Measurements from ENCODE around the gene RPLP2. TPM values are rescaled to one million over a fixed set of nuclear protein-coding genes. Genes with fewer than 3 reads are reported as not detected.

Gene RPLP2
- polyA plus RNA-seq, 1 of the 3 experiments (the other 2 are of a cell fraction): 799 TPM

GRCh38 chr11:764322-765024, 45.3 kb upstream of the RPLP2 start:
- H3F3A ChIP-seq (replicated peaks; ENCODE audit: insufficient read depth): peaks cover 28% of the 10 kb centered on the region
- TF ChIP-seq NFIC (IDR thresholded peaks at IDR 0.05; ENCODE audit: borderline replicate concordance) (no peak), CHD2 (IDR thresholded peaks at IDR 0.05; ENCODE audit: low read length, partially characterized antibody) (no peak), RFX5 (IDR thresholded peaks at IDR 0.05; ENCODE audit: low read length) (no peak), CTCF (IDR thresholded peaks at IDR 0.05) (no peak), MEF2A (IDR thresholded peaks at IDR 0.05; ENCODE audit: borderline replicate concordance, low read depth) (no peak), YY1 (IDR thresholded peaks at IDR 0.05; ENCODE audit: low read depth) (no peak), RXRA (IDR thresholded peaks at IDR 0.05; ENCODE audit: borderline replicate concordance, low read depth) (no peak), TEAD4 (IDR thresholded peaks at IDR 0.05; ENCODE audit: borderline replicate concordance, insufficient read depth) (no peak)
- POLR2A ChIA-PET: interaction anchor here (0.9 kb wide), 1 partner anchor 17 kb away, joined by 3 read pairs; the partner anchor contains the start of gene TALDO1
- H3K4me2 ChIP-seq: no peak overlapping the region
- H3K9me2 ChIP-seq: no peaks in the 10 kb centered on the region
- peaks cover 9% of the 10 kb centered on the region for H4K20me1 ChIP-seq (ENCODE audit: insufficient read depth)
- no peak overlapping the region for H2AFZ ChIP-seq (ENCODE audit: low read depth)
- H3K4me3 ChIP-seq (ENCODE audit: low read depth in 2 of 2, low read length in 1 of 2): no peak overlapping the region
- WGBS (ENCODE audit: low lambda C conversion rate): 91% methylated on average over 17 of the region's 18 CpGs
- CTCF ChIA-PET: interaction anchor here (0.7 to 6.3 kb wide), 12 partner anchors 9 to 409 kb away, joined by 3 to 31 read pairs (median 4); partner anchors contain the start of genes GATD1 and TALDO1
- H3K27ac ChIP-seq (ENCODE audit: low read depth in 2 of 2, low read length in 1 of 2): no peak overlapping the region
- peaks cover 4% of the 10 kb centered on the region; the same call in 1 of the 2 replicates for H3K79me2 ChIP-seq (ENCODE audit: insufficient read depth)
- peaks cover 21 to 44% of the 10 kb centered on the region in 2 experiments for H3K36me3 ChIP-seq (replicated peaks in 1 of 2; ENCODE audit: control insufficient read depth in 1 of 2, insufficient read depth in 2 of 2, low read length in 1 of 2)
- DNase-seq: peak; percentile 24
- peaks cover 5 to 9% of the 10 kb centered on the region in 2 experiments; a peak in 2 of 4 replicates for H3K4me1 ChIP-seq (ENCODE audit: control insufficient read depth in 1 of 2, insufficient read depth in 2 of 2, low read depth in 1 of 2, low read length in 1 of 2)
- no peaks in the 10 kb centered on the region for H3K27me3 ChIP-seq (ENCODE audit: insufficient read depth)
- no peak overlapping the region for H3K9ac ChIP-seq
- H3K9me3 ChIP-seq: no peaks in the 10 kb centered on the region

GRCh38 chr11:765025-765801, 44.6 kb upstream of the RPLP2 start:
- H3K27ac ChIP-seq (ENCODE audit: low read depth in 2 of 2, low read length in 1 of 2): no peak overlapping the region
- no peak for TF ChIP-seq GABPA (IDR thresholded peaks at IDR 0.05; ENCODE audit: low read depth)
- peak; percentile 65 for TF ChIP-seq CTCF (IDR thresholded peaks at IDR 0.05)
- TF ChIP-seq RXRA (IDR thresholded peaks at IDR 0.05; ENCODE audit: borderline replicate concordance, low read depth): no peak
- TF ChIP-seq RAD21 (IDR thresholded peaks at IDR 0.05; ENCODE audit: low read length): peak; percentile 67
- no peak for TF ChIP-seq TEAD4 (IDR thresholded peaks at IDR 0.05; ENCODE audit: borderline replicate concordance, insufficient read depth)
- no peak for TF ChIP-seq NRF1 (IDR thresholded peaks at IDR 0.05; ENCODE audit: low read depth, low read length)
- no peak for TF ChIP-seq EP300 (IDR thresholded peaks at IDR 0.05; ENCODE audit: borderline replicate concordance in 1 of 2, low read depth in 1 of 2, low read length in 1 of 2)
- TF ChIP-seq SMC3 (IDR thresholded peaks at IDR 0.05; ENCODE audit: low read depth, low read length): peak; percentile 24; the same call in 1 of the 2 replicates
- TF ChIP-seq FOXM1 (IDR thresholded peaks at IDR 0.05; ENCODE audit: low read depth): no peak
- no peak; the same call in 1 of the 2 replicates for TF ChIP-seq POLR2AphosphoS5 (IDR thresholded peaks at IDR 0.05; ENCODE audit: low read depth, low read length)
- TF ChIP-seq RFX5 (IDR thresholded peaks at IDR 0.05; ENCODE audit: low read length): no peak
- peaks cover 26% of the 10 kb centered on the region for H3F3A ChIP-seq (replicated peaks; ENCODE audit: insufficient read depth)
- H3K9me2 ChIP-seq: no peaks in the 10 kb centered on the region
- WGBS (ENCODE audit: low lambda C conversion rate): 83% methylated on average over 17 of the region's 19 CpGs
- ChIA-PET CTCF (interaction anchor here (0.7 to 6.3 kb wide), 15 partner anchors 9 to 410 kb away, joined by 3 to 31 read pairs (median 4); partner anchors contain the start of genes GATD1 and TALDO1), POLR2A (no interaction called here)
- H3K4me2 ChIP-seq: no peak overlapping the region
- H2AFZ ChIP-seq (ENCODE audit: low read depth): no peak overlapping the region
- no peaks in the 10 kb centered on the region for H3K27me3 ChIP-seq (ENCODE audit: insufficient read depth)
- H3K79me2 ChIP-seq (ENCODE audit: insufficient read depth): peaks cover 5% of the 10 kb centered on the region
- H3K9ac ChIP-seq: no peak overlapping the region
- peaks cover 5 to 9% of the 10 kb centered on the region in 2 experiments; a peak in 2 of 4 replicates for H3K4me1 ChIP-seq (ENCODE audit: control insufficient read depth in 1 of 2, insufficient read depth in 2 of 2, low read depth in 1 of 2, low read length in 1 of 2)
- peaks cover 18 to 42% of the 10 kb centered on the region in 2 experiments for H3K36me3 ChIP-seq (replicated peaks in 1 of 2; ENCODE audit: control insufficient read depth in 1 of 2, insufficient read depth in 2 of 2, low read length in 1 of 2)
- DNase-seq: peak; percentile 92
- peaks cover 9% of the 10 kb centered on the region for H4K20me1 ChIP-seq (ENCODE audit: insufficient read depth)
- H3K9me3 ChIP-seq: no peaks in the 10 kb centered on the region
- H3K4me3 ChIP-seq (ENCODE audit: low read depth in 2 of 2, low read length in 1 of 2): no peak overlapping the region
